B cell (primary cell): ENCODE measurements around the gene LURAP1L. TPM values are rescaled to one million over a fixed set of nuclear protein-coding genes. Genes with fewer than 3 reads are reported as not detected.

Source experiments
- ATAC-seq: fragments of 200-7000 bp; cut with Tn5 transposase; one replicate; pipeline ENCODE4 v1.10.0; 2021; ENCODE audit warnings: low read depth, mild to moderate bottlenecking, moderate number of reproducible peaks, moderate library complexity
- CTCF ChIA-PET: fragments of 350-600 bp; sonication (Branson Sonifier 250); formaldehyde crosslinking; loops from one replicate; lab custom pipeline; 2021; ENCODE audit warnings: antibody characterized with exemption, inconsistent platforms; lab: Charles Lee
- POLR2A ChIA-PET: fragments of 350-600 bp; sonication (Branson Sonifier 250); formaldehyde crosslinking; loops from one replicate; lab custom pipeline; 2021; ENCODE audit warnings: antibody characterized with exemption; lab: Charles Lee
- DNase-seq: peaks from one replicate; pipeline ENCODE4 v3.0.0; 2013
- H2AFZ ChIP-seq: 2 replicates; pipeline ENCODE4 v1.6.1; 2012; ENCODE audit warnings: mild to moderate bottlenecking, low read depth, low read length; ENCODE audit not compliant: insufficient read depth, poor library complexity, severe bottlenecking
- H3K27ac ChIP-seq, 2 donors: 1 replicate in 1 of 2; 2 replicates in 1 of 2; pipeline ENCODE4 v1.5.1; 2012 to 2013; ENCODE audit warnings: low read length in 2 of 2, mild to moderate bottlenecking in 2 of 2, moderate library complexity in 1 of 2
- H3K27me3 ChIP-seq, 4 experiments: fragments of 200-600 bp in 1 of 4; sonication (generic) in 1 of 4; replicated peaks in 1 of 4; 1 replicate in 2 of 4; 2 replicates in 2 of 4; pipeline versions ENCODE4 v1.6.1 to v1.7.0; 2013 to 2016; ENCODE audit warnings: low read length in 3 of 4, mild to moderate bottlenecking in 2 of 4, mixed read lengths in 1 of 4, moderate library complexity in 1 of 4; ENCODE audit not compliant: insufficient read depth in 4 of 4, control insufficient read depth in 3 of 4; ENCODE audit errors: control extremely low read depth in 1 of 4
- H3K36me3 ChIP-seq, 2 experiments: replicated peaks in 1 of 2; 1 replicate in 1 of 2; 2 replicates in 1 of 2; pipeline versions ENCODE4 v1.6.1 to v1.7.1; 2013; ENCODE audit warnings: low read length in 1 of 2; ENCODE audit not compliant: insufficient read depth in 2 of 2, control insufficient read depth in 1 of 2; ENCODE audit errors: control extremely low read depth in 1 of 2, extremely low read depth in 1 of 2
- H3K4me1 ChIP-seq, 2 donors: fragments of 200-600 bp in 1 of 2; sonication (generic) in 1 of 2; 1 replicate in 1 of 2; 2 replicates in 1 of 2; pipeline versions ENCODE4 v1.5.1 to v1.6.1; 2013 to 2017; ENCODE audit warnings: low read length in 2 of 2; ENCODE audit not compliant: control insufficient read depth in 2 of 2, insufficient read depth in 2 of 2
- H3K4me2 ChIP-seq: replicated peaks from 2 replicates; pipeline ENCODE3; 2012; ENCODE audit warnings: mild to moderate bottlenecking, low read depth, low read length; ENCODE audit not compliant: poor library complexity, severe bottlenecking
- H3K4me3 ChIP-seq, 5 experiments: fragments of 200-600 bp in 1 of 5; sonication (generic) in 1 of 5; 1 replicate in 3 of 5; 2 replicates in 2 of 5; pipeline versions ENCODE4 v1.5.1 to v1.7.0; 2011 to 2016; ENCODE audit warnings: low read length in 4 of 5, mild to moderate bottlenecking in 4 of 5, low read depth in 2 of 5, control low read depth in 1 of 5, moderate library complexity in 1 of 5; ENCODE audit not compliant: insufficient read depth in 1 of 5; ENCODE audit errors: control extremely low read depth in 1 of 5, extremely low read depth in 1 of 5
- H3K79me2 ChIP-seq: fragments of 200-600 bp; sonication (generic); one replicate; pipeline ENCODE4 v1.6.0; 2016; ENCODE audit warnings: low read length; ENCODE audit not compliant: control insufficient read depth, insufficient read depth
- H3K9ac ChIP-seq: fragments of 200-600 bp; sonication (generic); 2 replicates; pipeline ENCODE4 v1.6.1; 2017; ENCODE audit warnings: mild to moderate bottlenecking, low read length, moderate library complexity
- H3K9me3 ChIP-seq, 3 donors: one replicate each; pipeline versions ENCODE4 v1.6.1 to v1.7.1; 2013; ENCODE audit warnings: low read length in 2 of 3; ENCODE audit not compliant: control insufficient read depth in 2 of 3, insufficient read depth in 1 of 3; ENCODE audit errors: control extremely low read depth in 1 of 3
- H4K20me1 ChIP-seq: 2 replicates; pipeline ENCODE4 v1.6.0; 2012; ENCODE audit warnings: mild to moderate bottlenecking, low read length; ENCODE audit not compliant: insufficient read depth, control insufficient read depth, poor library complexity, severe bottlenecking
- H3K27ac Mint-ChIP-seq: one replicate; pipeline ENCODE4 v1.8.0; 2021; ENCODE audit warnings: mixed read lengths
- H3K27me3 Mint-ChIP-seq: one replicate; pipeline ENCODE4 v1.8.0; 2021; ENCODE audit warnings: mixed read lengths
- H3K4me1 Mint-ChIP-seq: one replicate; pipeline ENCODE4 v1.8.0; 2021; ENCODE audit warnings: mixed read lengths
- H3K4me3 Mint-ChIP-seq: one replicate; pipeline ENCODE4 v1.8.0; 2021; ENCODE audit warnings: mixed read lengths
- H3K9me3 Mint-ChIP-seq: one replicate; pipeline ENCODE4 v1.8.0; 2022; ENCODE audit warnings: mixed read lengths; ENCODE audit not compliant: insufficient read depth
- CTCF ChIP-seq: fragments of 200-600 bp; IDR thresholded peaks from one replicate; pipeline ENCODE4 v1.8.0; 2022; ENCODE audit warnings: antibody characterized with exemption, mild to moderate bottlenecking
- EZH2 ChIP-seq: IDR thresholded peaks from 2 replicates; pipeline ENCODE4 v1.6.1; 2012; ENCODE audit warnings: borderline replicate concordance, low read depth, mild to moderate bottlenecking, moderate library complexity, low read length; ENCODE audit not compliant: insufficient read depth, poor library complexity, severe bottlenecking
- WGBS: methylation state at CpG from one replicate; pipeline ENCODE4 v1.1.5; 2013; ENCODE audit warnings: missing lambda C conversion rate; ENCODE audit not compliant: insufficient coverage; 5-methylcytosine and 5-hydroxymethylcytosine counted together
- intact Hi-C: fragments of 100-400 bp; cut with micrococcal nuclease; formaldehyde crosslinking; loops from one replicate; pipeline ENCODE4 v1.10.0; 2022
- polyA plus RNA-seq: library from polyadenylated mRNA; depleted of rRNA; stranded (reverse); fragments of >200 nt; gene quantifications from 2 replicates; pipeline ENCODE4 v1.2.3, GENCODE V29; 2012
- total RNA-seq, 2 donors: library from RNA; stranded (reverse); fragments of 120-200 nt in 1 of 2; gene quantifications; 1 replicate in 1 of 2; 2 replicates in 1 of 2; pipeline versions ENCODE4 v1.2.3 to v1.2.4, GENCODE V29; 2013 to 2022

LURAP1L gene
- total and polyA plus RNA-seq, 2 donors (not counting 1 experiment from before 2014, with no cell fraction given), result not detected

GRCh38 chr9:12730198-12730597, 44.6 kb upstream of the LURAP1L start:
- H3K4me1 Mint-ChIP-seq, result no peaks in the 10 kb centered on the region
- no peak overlapping the region for H3K9ac ChIP-seq
- no peaks in the 10 kb centered on the region for H3K9me3 Mint-ChIP-seq
- H2AFZ ChIP-seq, result no peak overlapping the region
- no peaks in the 10 kb centered on the region for H3K27me3 Mint-ChIP-seq
- CTCF ChIA-PET, result no interaction called here
- DNase-seq, result no peak
- intact Hi-C loops, result no loop called here
- ATAC-seq, result no peak
- POLR2A ChIA-PET, result no interaction called here
- no peak overlapping the region for H3K27ac ChIP-seq
- H4K20me1 ChIP-seq, result no peaks in the 10 kb centered on the region
- no peak overlapping the region for H3K4me2 ChIP-seq
- H3K9me3 ChIP-seq, result no peaks in the 10 kb centered on the region
- H3K4me1 ChIP-seq, result no peaks in the 10 kb centered on the region
- no peaks in the 10 kb centered on the region for H3K27me3 ChIP-seq
- H3K79me2 ChIP-seq, result no peaks in the 10 kb centered on the region
- H3K4me3 ChIP-seq, result no peak overlapping the region
- H3K27ac Mint-ChIP-seq, result no peak overlapping the region
- TF ChIP-seq EZH2, result no peak
- TF ChIP-seq CTCF, result no peak
- no CpG with 5 or more reads among the region's 1 CpG for WGBS
- no peak overlapping the region for H3K4me3 Mint-ChIP-seq
- H3K36me3 ChIP-seq, result no peaks in the 10 kb centered on the region

- no peak overlapping the region for H3K4me3 Mint-ChIP-seq
- intact Hi-C loops, result no loop called here
- H3K27ac Mint-ChIP-seq, result no peak overlapping the region
- no peak for ATAC-seq
- H3K4me3 ChIP-seq, result no peak overlapping the region
- H3K27ac ChIP-seq, result no peak overlapping the region
- H4K20me1 ChIP-seq, result no peaks in the 10 kb centered on the region
- ChIA-PET POLR2A (no interaction called here), CTCF (no interaction called here)
- H3K9me3 ChIP-seq, result no peaks in the 10 kb centered on the region
- H3K4me1 Mint-ChIP-seq, result no peaks in the 10 kb centered on the region
- H3K4me2 ChIP-seq, result no peak overlapping the region
- no peak for DNase-seq
- no peaks in the 10 kb centered on the region for H3K9me3 Mint-ChIP-seq
- no peaks in the 10 kb centered on the region for H3K4me1 ChIP-seq
- H2AFZ ChIP-seq, result no peak overlapping the region
- no peak for TF ChIP-seq EZH2
- no peak for TF ChIP-seq CTCF
- H3K9ac ChIP-seq, result no peak overlapping the region
- no peaks in the 10 kb centered on the region for H3K36me3 ChIP-seq
- H3K27me3 ChIP-seq, result no peaks in the 10 kb centered on the region
- H3K27me3 Mint-ChIP-seq, result no peaks in the 10 kb centered on the region
- no peaks in the 10 kb centered on the region for H3K79me2 ChIP-seq
Measured at GRCh38 chr9:12730927-12731326, 43.9 kb upstream of the LURAP1L start.
